Mammary epithelial cell (primary cell): ENCODE data around the gene KIF26A.

Source experiments
- CTCF ChIP-seq, 2 donors: IDR thresholded peaks in 1 of 2; conservative IDR thresholded peaks in 1 of 2; 2 replicates each; pipeline ENCODE4 v1.5.1; 2011 to 2012; ENCODE audit warnings: inconsistent platforms in 2 of 2, low read length in 2 of 2, mild to moderate bottlenecking in 2 of 2, control low read depth in 1 of 2, low read depth in 1 of 2; ENCODE audit not compliant: insufficient read depth in 1 of 2; ENCODE audit errors: extremely low read depth in 1 of 2
- EZH2 ChIP-seq: IDR thresholded peaks from 2 replicates; pipeline ENCODE4 v1.6.1; 2012; ENCODE audit warnings: low read length, inconsistent platforms, borderline replicate concordance

- no peak for TF ChIP-seq CTCF (conservative IDR thresholded peaks at IDR 0.05 in 1 of 2, IDR thresholded peaks at IDR 0.05 in 1 of 2; ENCODE audit: extremely low read depth in 1 of 2, insufficient read depth in 1 of 2, low read depth in 1 of 2, low read length in 2 of 2)
- TF ChIP-seq EZH2, result no peak
These were observed 89.8 kb downstream of the KIF26A start for GRCh38 chr14:104228221-104228620.
